IPS DF 19.7 (cell line): ENCODE results near the gene MEIOSIN.
"Not testable (repeated sequence)": the region's sequence is repeated elsewhere in the genome, so short reads cannot be mapped to it uniquely, and the experiment has no call there.

Source experiments
- DNase-seq: peaks from one replicate; pipeline ENCODE4 v3.0.0-alpha.2; 2013; ENCODE audit warnings: low read depth, low spot score

Gene MEIOSIN

GRCh38 chr19:45780448-45781213 lies 47.4 kb downstream of the MEIOSIN start:
- DNase-seq: no peak

GRCh38 chr19:45781214-45782161 lies 48.2 kb downstream of the MEIOSIN start:
- DNase-seq: no peak

GRCh38 chr19:45782162-45782691 lies 49.0 kb downstream of the MEIOSIN start, which contains the start of gene DMPK:
TSS of gene DMPK (minus strand) at chr19:45782490. CDS start at chr19:45782352, 138 bp downstream.
- DNase-seq: no peak

- DNase-seq: no peak
These were observed 49.9 kb downstream of the MEIOSIN start for GRCh38 chr19:45782820-45783785.

- no peak for DNase-seq
These were observed 50.9 kb downstream of the MEIOSIN start for GRCh38 chr19:45784096-45784495.

GRCh38 chr19:45785097-45785496 lies 51.9 kb downstream of the MEIOSIN start:
- DNase-seq: no peak

- no peak for DNase-seq
These were observed 52.7 kb downstream of the MEIOSIN start for GRCh38 chr19:45785781-45786532.

GRCh38 chr19:45786533-45786894 lies 53.3 kb downstream of the MEIOSIN start:
- DNase-seq: no peak

GRCh38 chr19:45789035-45789786 lies 56.0 kb downstream of the MEIOSIN start:
- no peak for DNase-seq

- no peak for DNase-seq
These were observed 57.7 kb downstream of the MEIOSIN start for GRCh38 chr19:45790942-45791341.

- DNase-seq: no peak
These were observed 58.7 kb downstream of the MEIOSIN start for GRCh38 chr19:45791744-45792469.

GRCh38 chr19:45792470-45793177 lies 59.4 kb downstream of the MEIOSIN start, which contains the start of gene DMWD:
TSS of gene DMWD (minus strand) at chr19:45792845. CDS start at chr19:45792756, 89 bp downstream.
- DNase-seq: peak; percentile 82

GRCh38 chr19:45793178-45793564 lies 59.9 kb downstream of the MEIOSIN start:
- DNase-seq: no peak

- no peak for DNase-seq
These were observed 60.6 kb downstream of the MEIOSIN start for GRCh38 chr19:45793876-45794275.

- DNase-seq: no peak
These were observed 61.4 kb downstream of the MEIOSIN start for GRCh38 chr19:45794627-45795026.

- DNase-seq: no peak
These were observed 65.8 kb downstream of the MEIOSIN start for GRCh38 chr19:45798995-45799517.

- DNase-seq: not testable (repeated sequence)
These were observed 66.3 kb downstream of the MEIOSIN start for GRCh38 chr19:45799541-45799940.

- no peak for DNase-seq
These were observed 66.9 kb downstream of the MEIOSIN start for GRCh38 chr19:45800070-45800553.
